ENCODE results near the gene LY86.

The LY86 gene

DNA sequence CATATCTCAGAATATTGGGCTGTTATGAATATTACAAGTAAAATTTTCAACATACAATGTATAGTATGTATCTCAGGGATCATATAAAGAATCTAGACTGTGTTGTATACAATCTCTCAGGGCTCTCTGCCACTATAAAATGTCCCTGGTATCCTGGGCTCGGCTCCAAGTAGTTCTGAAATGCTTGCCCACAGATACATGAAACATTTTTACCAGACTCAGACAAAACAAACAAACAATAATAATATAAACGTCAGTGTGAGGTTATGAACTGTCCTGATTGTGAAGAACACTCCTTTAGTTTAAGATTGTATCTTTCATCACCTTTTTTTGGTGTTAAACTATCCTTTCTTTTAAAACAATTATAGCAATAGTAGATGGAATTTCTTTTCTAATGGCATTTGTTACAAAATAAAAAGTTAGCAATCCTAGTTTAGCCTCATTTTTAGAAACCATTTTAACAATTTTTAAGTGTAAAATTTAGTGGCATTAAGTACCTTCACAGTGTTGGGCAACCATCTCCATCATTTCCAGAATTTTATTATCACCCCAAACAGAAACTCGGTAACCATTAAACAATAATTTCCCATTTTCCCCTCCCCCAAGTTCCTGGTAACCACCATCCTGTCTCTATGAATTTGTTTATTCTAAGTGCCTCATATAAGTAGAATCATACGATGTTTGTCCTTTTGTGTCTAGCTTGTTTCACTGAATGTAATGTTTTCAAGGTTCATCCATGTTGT, 17.4 kb upstream of the LY86 start:
- DNase-seq: no peak

- DNase-seq: no peak
These were observed 13.4 kb upstream of the LY86 start for GRCh38 chr6:6575143-6575542.

GRCh38 chr6:6577735-6578134, 10.8 kb upstream of the LY86 start:
- no peak for DNase-seq

DNA sequence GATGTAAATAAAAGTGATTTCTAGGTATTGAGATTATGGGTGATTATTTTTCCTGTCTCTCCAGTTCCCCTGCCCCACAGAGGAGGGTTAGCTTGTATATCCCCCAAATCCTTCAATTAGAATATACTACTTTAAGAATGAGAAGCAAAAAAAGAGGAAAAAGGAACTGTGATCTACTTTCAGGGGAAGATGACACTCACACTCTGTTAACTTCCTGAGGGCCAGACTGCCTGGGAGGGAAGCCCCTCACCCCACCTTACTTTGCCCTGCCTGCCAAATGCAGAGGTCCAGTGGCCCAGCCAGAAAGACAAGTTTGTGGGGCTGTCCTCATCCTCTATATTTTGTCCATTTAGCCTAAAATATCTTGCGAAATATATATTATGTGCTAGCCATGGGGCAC, 9.2 kb upstream of the LY86 start:
- DNase-seq: no peak

GRCh38 chr6:6580225-6580856, 8.2 kb upstream of the LY86 start:
- no peak for DNase-seq

GRCh38 chr6:6581054-6581453, 7.5 kb upstream of the LY86 start:
- DNase-seq: no peak

- no peak for DNase-seq
These were observed 6.4 kb upstream of the LY86 start for GRCh38 chr6:6582131-6582530.

GRCh38 chr6:6583836-6584235, 4.7 kb upstream of the LY86 start:
- DNase-seq: no peak

DNA sequence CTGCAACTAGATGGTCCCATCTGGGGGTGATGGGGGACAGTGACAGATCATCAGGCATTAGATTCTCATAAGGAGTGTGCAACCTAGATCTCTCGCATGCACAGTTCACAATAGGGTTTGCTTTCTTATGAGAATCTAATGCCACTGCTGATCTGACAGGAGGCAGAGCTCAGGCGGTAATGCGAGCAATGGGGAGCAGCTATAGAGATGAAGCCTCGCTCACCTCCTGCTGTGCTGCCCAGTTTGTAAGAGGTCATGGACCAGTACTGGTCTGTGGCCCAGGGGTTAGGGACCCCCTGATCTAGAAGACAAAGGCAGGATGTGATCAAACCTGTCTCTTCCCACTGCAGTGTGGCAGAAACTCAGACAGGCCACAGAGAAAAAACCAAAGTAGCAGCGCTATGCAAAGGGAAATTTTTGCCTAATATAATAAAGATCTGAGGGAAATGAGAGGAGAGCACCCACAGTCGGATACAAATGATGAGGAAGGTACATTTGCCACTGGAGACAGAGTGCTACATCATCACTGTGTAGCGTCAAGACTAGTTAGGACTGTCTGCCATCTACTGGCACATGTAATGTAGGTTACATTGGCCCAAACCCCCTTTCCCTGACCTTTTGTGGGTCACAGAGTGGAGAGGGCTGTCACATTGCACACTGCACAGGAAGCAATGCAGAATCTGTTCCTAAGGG, 4.1 kb upstream of the LY86 start:
- no peak for DNase-seq

DNA sequence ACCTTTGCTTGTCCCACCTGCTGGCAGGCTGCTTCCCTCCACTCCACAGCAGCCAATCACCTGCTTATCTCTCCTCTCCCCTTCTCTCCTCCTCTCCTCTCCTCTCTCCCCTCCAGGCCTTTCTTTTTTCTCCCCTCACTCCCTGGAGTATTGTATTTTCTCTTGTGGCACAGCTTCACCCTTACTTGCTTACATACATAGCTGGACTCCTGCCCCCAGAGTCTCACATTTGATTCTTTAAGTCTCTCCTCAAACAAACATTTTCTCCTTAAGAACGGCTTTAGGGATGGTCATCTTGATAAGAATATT, 3.6 kb upstream of the LY86 start:
- no peak for DNase-seq

DNA sequence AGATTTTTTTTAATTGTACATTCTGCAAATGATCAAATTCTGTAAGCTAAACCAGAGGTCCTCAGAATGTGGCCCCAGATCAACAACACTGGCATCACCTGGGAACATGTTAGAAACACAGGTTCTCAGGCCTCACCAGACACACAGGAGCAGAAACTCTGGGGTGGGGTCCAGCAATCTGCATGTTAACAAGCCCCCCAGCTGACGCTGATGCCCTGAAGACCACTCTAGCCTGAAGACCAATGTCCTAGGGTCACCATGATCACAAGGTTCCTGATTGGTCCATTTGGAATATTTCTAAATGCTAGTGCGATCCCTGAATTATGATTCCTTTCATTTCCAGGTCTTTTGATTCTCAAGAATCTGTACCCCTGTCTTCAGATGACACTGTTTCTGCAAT, 2.4 kb upstream of the LY86 start:
- no peak for DNase-seq

DNA sequence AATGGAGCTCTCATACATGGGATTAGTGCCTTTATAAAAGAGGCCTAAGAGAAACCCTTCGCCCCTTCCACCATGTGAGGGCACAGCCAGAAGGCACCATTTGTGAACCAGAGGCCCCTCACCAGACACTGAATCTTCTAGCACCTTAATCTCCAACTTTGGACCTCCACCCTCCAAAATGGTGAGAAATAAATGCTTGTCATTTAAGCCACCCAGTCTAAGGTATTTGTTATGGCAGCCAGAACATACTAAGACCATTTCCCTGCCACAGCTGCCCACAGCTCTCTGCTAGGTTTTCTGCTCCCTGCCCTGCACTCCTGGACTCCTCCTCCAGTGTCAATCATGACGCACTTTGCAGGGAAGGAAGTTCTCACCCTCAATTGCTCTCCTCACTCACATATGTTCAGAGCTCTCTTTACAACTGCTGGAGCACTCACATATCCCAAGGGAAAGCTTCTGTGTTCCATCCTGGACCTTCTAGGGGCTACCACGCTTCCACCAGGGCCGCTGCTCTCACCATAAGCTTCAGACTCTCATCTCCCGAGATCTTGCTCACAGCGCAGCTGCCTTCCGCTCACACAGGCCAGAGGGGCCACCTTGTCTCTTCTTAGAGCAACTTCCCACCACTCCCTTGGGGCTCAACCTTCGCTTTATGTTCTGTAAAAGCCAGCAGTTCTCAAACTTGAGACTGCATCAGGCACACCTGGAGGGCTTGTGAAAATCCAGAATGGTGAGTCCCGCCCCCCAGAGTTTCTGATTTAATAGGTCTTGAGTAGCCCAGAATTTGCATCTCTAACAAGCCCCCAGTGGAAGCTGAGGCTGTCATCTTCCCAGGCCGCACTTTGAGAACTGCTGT, 1.6 kb upstream of the LY86 start:
- DNase-seq: no peak

DNA sequence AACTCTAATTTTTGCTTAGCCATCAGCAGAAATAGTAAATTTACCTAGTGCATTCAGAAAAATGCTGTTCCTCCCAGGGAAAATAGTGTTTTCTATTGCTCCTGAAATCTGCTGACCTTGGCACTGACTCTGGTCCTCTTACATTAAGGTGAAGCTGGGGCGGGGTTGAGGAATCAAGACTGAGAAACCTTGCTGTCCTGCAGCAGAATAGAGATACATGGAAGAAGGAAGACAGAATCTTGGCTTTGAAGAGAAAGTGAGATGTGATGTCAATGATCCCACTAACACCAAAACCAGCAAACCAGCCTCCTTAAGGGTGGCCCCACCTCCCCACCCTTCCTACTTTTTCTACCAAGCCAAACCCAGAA, 840 bp upstream of the LY86 start:
- no peak for DNase-seq

DNA sequence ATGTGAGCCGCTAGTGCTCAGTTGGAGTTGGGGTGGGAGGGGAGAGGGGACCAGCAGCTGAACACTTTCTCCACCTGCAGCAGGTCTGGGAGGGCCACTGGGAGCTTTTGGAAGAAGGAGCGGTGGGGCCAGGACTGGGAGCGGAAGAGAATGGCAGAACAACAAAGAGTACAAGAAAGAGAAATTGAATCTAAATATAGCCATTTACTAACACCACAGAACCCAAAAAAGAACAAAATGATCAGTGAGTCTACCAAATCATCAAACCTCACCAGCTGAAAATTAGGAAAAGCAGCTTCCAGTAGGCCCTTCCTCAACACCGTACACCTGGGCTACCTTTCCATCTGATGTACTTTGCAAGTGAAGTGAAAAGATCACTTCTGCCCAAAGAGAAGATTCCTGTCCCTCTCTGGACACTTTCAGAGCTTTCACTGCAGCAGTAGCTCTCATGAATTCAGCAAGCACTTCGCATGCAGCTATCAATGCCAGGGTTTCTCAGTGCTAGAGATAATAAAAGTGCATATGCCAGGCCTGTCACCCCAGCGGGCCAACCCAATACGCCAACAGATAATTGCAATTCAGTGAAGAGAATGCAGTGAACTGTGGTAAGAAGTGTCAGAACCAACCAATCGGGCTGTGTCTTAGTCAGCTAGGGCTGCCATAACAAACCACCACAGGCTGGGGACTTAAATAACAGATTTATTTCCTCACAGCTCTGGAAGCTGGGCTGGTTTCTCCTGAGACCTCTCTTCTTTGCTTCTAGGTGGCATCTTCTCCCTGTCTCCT, 597 bp downstream of the LY86 start:
- no peak for DNase-seq

DNA sequence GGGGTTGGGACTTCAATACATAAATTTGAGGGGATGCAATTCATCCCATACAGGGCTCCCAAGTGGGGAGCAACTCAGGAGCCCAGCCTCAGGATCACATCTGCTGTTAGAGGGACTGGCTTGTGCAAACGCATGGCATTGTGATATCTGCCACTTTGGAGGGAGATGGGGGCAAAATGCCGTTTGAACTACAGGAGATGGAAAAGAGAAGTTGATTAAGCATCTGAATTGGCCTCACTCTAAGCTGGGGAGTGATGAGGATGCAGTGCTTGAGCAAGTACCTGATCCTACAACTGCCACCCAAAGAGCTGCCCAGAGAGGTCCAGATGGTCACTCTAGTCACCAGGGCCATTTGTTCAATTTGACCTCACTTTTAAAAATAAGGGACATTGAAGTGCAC, 2.0 kb downstream of the LY86 start:
- DNase-seq: no peak

DNA sequence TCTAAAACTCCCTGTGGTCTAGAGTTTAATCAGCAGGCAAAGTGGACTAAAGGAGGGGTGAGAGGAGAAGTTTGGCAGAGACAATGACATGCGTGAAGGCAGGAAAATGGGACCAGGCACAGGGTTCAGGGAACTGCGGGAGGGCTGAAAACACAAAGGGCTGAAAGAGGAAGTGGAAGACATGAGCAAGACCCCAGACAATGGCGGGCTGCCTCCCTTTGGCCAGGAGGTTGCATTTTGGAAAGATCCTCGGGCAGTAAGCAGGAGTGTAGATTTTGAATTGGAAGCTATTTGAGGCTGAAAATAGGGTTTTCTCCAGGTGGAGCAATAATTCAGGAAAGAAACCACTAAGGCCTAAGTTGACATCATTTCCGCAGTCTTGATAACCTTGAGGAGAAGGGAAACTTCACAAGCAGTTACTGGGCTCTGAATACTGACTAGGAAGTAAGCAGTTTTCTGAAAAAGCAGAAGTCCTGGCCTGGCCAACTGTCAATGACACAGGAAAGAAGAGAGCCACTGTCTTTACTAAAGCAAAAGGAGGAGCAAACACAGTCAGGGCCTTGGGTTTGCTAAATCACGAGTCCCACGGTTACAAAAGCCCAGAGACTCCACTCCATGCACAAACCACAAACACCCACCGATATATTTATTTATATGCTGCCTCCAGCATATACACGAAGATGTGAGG, 3.4 kb downstream of the LY86 start:
- DNase-seq: no peak

DNA sequence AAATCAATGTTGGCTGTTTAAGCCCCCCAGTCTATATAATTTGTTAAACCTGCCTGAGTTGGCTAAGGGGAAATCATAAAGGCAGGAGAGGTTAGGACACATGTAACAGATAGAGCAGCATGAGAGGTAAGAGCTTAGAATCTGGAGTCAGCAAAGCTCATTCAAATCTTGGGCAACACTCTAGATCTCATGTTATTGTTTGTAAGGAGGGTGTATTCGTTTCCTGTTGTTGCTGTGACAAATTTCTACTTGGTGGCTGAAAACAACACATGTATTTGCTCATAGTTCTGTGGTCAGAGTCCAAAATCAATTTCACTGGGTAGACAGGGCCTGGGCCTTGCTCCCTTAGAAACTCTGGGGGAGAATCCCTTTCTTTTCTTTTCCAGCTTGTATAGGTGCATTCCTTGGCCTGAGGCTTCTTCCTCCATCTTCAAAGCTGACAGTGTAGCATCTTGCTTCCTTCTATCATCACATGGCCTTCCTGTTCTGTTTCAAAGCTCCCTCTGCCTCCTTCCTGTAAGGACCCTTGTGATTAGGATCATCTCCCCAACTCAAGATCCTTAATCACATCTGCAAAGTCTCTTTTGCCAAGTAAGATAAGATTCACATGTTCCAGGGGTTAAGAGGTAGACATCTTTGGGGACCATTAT, 4.4 kb downstream of the LY86 start:
- no peak for DNase-seq

DNA sequence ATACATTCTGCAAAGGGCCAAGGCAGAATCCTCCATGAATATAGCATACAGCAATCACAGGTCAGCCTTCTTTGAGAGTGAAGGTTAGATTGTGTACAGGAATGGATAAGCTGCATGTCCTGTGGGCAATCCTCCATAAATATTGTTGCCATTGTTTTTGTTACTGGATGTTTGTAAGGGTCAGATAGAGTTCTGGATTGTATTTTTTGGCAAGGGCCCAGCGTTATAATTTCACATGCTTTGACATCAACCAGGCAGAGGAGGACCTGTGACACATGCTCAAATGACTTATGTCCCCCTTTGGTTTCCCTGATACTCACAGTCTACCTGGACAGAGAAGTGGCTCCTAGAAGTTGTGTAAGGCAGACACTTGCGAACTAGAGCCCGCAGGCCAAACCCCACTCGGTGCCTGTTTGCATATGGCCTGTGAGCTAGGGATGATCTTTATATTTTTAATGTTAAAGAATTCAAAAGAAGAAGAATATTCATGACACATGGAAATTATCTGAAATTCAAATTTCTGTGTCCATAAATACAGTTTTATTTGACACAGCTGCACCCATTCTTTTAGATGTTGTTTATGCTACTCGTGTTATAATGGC, 5.4 kb downstream of the LY86 start:
- DNase-seq: no peak

GRCh38 chr6:6595025-6595424, 6.5 kb downstream of the LY86 start:
- DNase-seq: no peak

DNA sequence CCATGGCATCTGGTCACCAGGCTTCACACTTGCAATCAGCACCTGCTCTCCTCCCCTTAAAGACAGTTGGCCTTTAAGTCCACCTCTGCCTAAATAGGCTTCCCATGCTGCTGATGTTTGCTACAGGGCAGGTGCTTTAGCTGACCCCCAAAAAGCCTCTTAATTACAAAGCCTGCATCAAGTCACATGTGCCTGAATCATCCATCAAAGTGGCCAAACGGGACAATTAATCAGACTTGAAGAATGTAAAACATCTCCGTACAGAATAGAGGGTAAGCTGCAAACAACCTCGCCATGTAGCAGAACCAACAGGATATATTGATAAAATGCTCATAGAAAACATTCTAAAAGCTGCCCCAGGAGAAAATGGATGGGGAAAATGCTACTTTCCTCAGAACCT, 7.4 kb downstream of the LY86 start:
- DNase-seq: no peak
